Measurements from ENCODE around the gene KLF11.

KLF11 gene

DNA sequence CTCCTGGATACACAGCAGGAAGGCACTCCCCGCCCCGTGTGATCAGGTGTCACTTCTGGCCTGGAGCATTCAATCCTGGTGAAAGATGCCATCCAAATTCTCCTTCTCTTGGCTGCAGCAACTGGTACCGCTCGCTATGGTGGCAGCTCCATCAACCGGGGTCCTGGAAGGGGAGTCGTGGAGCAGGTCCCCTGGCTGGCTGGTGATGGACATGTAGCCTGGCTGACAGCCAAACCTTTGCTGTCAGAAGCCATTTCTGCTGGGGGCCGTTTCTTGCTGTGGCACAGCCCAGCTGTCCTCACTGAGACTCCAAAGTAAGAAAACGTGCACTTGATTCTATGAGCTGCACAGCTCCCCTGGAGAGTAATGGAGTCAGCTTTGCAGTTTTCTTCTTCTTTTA lies 44.0 kb downstream of the KLF11 start:
- TF ChIP-seq FOXM1 (IDR thresholded peaks at IDR 0.05; ENCODE audit: borderline replicate concordance, low read depth) (no peak), CREB1 (IDR thresholded peaks at IDR 0.05; ENCODE audit: low read depth) (no peak), EP300 (IDR thresholded peaks at IDR 0.05; ENCODE audit: borderline replicate concordance) (no peak), ZBTB7A (IDR thresholded peaks at IDR 0.05; ENCODE audit: low read depth) (no peak), EGR1 (IDR thresholded peaks at IDR 0.05) (no peak), CEBPB (IDR thresholded peaks at IDR 0.05) (no peak), TCF12 (IDR thresholded peaks at IDR 0.05; ENCODE audit: low read depth) (no peak), TEAD4 (IDR thresholded peaks at IDR 0.05) (no peak), YY1 (IDR thresholded peaks at IDR 0.05; ENCODE audit: low read depth) (no peak), REST (IDR thresholded peaks at IDR 0.05; ENCODE audit: low read depth) (no peak), RAD21 (IDR thresholded peaks at IDR 0.05; ENCODE audit: low read depth) (no peak)
- TF ChIP-seq, protein P1, sequence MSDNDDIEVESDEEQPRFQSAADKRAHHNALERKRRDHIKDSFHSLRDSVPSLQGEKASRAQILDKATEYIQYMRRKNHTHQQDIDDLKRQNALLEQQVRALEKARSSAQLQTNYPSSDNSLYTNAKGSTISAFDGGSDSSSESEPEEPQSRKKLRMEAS (IDR thresholded peaks at IDR 0.05) = no peak

DNA sequence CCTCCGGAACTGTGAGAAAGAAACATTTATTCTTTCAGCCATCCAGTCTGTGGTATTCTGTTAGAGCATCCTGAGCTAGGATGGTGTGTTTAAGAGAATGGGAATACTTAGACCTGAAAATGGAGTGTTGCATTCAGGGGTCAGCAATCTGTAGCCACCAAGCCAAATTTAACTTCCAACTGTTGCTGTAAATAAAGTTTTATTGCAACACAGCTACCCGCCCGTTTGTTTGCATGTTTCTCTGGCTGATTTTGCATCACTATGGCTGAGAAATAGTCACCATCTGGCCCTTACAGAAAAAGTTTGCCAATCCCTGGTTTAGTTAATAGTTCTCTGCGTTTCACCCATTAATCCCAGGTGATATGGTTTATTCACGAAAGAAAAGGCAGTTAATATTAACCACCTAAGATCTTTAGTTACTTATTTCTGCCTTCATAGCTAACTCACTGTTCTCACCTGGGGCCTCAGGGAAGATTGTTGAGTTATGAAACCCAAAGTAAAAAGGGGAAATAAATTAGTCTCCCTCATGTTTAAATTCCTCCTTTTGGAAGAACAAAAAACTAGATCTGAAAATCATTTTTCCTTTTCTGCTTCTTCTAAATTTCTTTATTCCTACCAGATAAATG lies 46.3 kb downstream of the KLF11 start:
- TF ChIP-seq, protein P1 (IDR thresholded peaks at IDR 0.05) = no peak
- TF ChIP-seq FOXM1 (IDR thresholded peaks at IDR 0.05; ENCODE audit: borderline replicate concordance, low read depth) = no peak
- no peak for TF ChIP-seq YY1 (IDR thresholded peaks at IDR 0.05; ENCODE audit: low read depth)
- no peak for TF ChIP-seq EGR1 (IDR thresholded peaks at IDR 0.05)
- TF ChIP-seq CEBPB (IDR thresholded peaks at IDR 0.05) = no peak
- TF ChIP-seq REST (IDR thresholded peaks at IDR 0.05; ENCODE audit: low read depth) = no peak
- no peak for TF ChIP-seq NFIC (IDR thresholded peaks at IDR 0.05)
- no peak for TF ChIP-seq TCF12 (IDR thresholded peaks at IDR 0.05; ENCODE audit: low read depth)
- no peak for TF ChIP-seq RAD21 (IDR thresholded peaks at IDR 0.05; ENCODE audit: low read depth)
- TF ChIP-seq EP300 (IDR thresholded peaks at IDR 0.05; ENCODE audit: borderline replicate concordance) = no peak
- TF ChIP-seq TAF1 (IDR thresholded peaks at IDR 0.05; ENCODE audit: low read depth) = no peak
- TF ChIP-seq USF1 (IDR thresholded peaks at IDR 0.05) = no peak
- TF ChIP-seq ZBTB7A (IDR thresholded peaks at IDR 0.05; ENCODE audit: low read depth) = no peak

GRCh38 chr2:10091182-10091888 lies 48.0 kb downstream of the KLF11 start:
- TF ChIP-seq, protein P1 (IDR thresholded peaks at IDR 0.05) = no peak
- TF ChIP-seq NFIC (IDR thresholded peaks at IDR 0.05) = no peak
- TF ChIP-seq FOXM1 (IDR thresholded peaks at IDR 0.05; ENCODE audit: borderline replicate concordance, low read depth) = no peak
- TF ChIP-seq USF1 (IDR thresholded peaks at IDR 0.05) = no peak
- no peak for TF ChIP-seq REST (IDR thresholded peaks at IDR 0.05; ENCODE audit: low read depth)
- no peak for TF ChIP-seq TCF12 (IDR thresholded peaks at IDR 0.05; ENCODE audit: low read depth)
- TF ChIP-seq CREB1 (IDR thresholded peaks at IDR 0.05; ENCODE audit: low read depth) = no peak
- TF ChIP-seq RAD21 (IDR thresholded peaks at IDR 0.05; ENCODE audit: low read depth) = no peak
- no peak for TF ChIP-seq TEAD4 (IDR thresholded peaks at IDR 0.05)
- no peak for TF ChIP-seq CEBPB (IDR thresholded peaks at IDR 0.05)
- no peak for TF ChIP-seq EGR1 (IDR thresholded peaks at IDR 0.05)
- TF ChIP-seq TAF1 (IDR thresholded peaks at IDR 0.05; ENCODE audit: low read depth) = no peak
- TF ChIP-seq ZBTB7A (IDR thresholded peaks at IDR 0.05; ENCODE audit: low read depth) = no peak
- TF ChIP-seq YY1 (IDR thresholded peaks at IDR 0.05; ENCODE audit: low read depth) = no peak
- TF ChIP-seq EP300 (IDR thresholded peaks at IDR 0.05; ENCODE audit: borderline replicate concordance) = no peak
